Esophagus squamous epithelium (tissue), 4 donors: ENCODE data around the gene COQ2.

Experiments
- POLR2A ChIP-seq, 4 donors: fragments of 450-650 bp; IDR thresholded peaks; one replicate each; pipeline ENCODE4 v1.6.1; 2017; ENCODE audit warnings: antibody characterized with exemption in 4 of 4, mild to moderate bottlenecking in 4 of 4, moderate library complexity in 3 of 4
- TF ChIP-seq, protein P1 (sequence below), 6 experiments: fragments of 450-650 bp in 4 of 6; fragments of 200-600 bp in 2 of 6; sonication (generic) in 2 of 6; IDR thresholded peaks; one replicate each; pipeline ENCODE4 v1.5.1; 2016 to 2019; ENCODE audit warnings: antibody characterized with exemption in 6 of 6, mild to moderate bottlenecking in 4 of 6, moderate library complexity in 4 of 6

DNA sequence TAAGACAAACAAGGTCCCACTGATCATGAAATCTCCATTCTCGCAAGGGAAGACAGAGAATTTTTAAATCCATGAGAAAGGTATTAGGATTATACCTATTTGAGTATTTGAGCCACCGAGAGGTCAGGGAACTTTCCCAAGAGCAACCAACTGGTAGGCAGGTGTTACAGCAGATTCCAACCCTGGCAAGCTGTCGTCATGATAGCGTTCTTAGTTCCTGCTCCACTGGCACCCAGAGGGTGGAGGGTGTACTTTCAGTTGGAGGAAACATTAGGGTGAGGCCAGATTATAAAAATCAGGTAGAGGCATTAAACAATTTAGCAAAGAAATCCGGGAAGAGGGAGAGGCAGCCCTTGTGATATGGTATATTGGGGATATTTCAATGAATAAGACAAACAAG lies 23.3 kb downstream of the COQ2 start:
- TF ChIP-seq, protein P1, sequence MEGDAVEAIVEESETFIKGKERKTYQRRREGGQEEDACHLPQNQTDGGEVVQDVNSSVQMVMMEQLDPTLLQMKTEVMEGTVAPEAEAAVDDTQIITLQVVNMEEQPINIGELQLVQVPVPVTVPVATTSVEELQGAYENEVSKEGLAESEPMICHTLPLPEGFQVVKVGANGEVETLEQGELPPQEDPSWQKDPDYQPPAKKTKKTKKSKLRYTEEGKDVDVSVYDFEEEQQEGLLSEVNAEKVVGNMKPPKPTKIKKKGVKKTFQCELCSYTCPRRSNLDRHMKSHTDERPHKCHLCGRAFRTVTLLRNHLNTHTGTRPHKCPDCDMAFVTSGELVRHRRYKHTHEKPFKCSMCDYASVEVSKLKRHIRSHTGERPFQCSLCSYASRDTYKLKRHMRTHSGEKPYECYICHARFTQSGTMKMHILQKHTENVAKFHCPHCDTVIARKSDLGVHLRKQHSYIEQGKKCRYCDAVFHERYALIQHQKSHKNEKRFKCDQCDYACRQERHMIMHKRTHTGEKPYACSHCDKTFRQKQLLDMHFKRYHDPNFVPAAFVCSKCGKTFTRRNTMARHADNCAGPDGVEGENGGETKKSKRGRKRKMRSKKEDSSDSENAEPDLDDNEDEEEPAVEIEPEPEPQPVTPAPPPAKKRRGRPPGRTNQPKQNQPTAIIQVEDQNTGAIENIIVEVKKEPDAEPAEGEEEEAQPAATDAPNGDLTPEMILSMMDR (IDR thresholded peaks at IDR 0.05) = no peak
- TF ChIP-seq POLR2A (IDR thresholded peaks at IDR 0.05) = no peak
